CD14-positive monocyte (primary cell): ENCODE measurements around the gene MOGAT3. TPM values are rescaled to one million over a fixed set of nuclear protein-coding genes. Genes with fewer than 3 reads are reported as not detected.

ENCODE experiments used
- DNase-seq, 3 donors: peaks; one replicate each; pipeline ENCODE4 v3.0.0-alpha.2; 2011 to 2022
- H2AFZ ChIP-seq: 2 replicates; pipeline ENCODE4 v1.6.0; 2012; ENCODE audit warnings: mild to moderate bottlenecking, low read depth, low read length, inconsistent platforms; ENCODE audit not compliant: insufficient read depth, poor library complexity, severe bottlenecking
- H3K27ac ChIP-seq, 2 donors: 1 replicate in 1 of 2; 2 replicates in 1 of 2; pipeline ENCODE4 v1.5.1; 2012 to 2013; ENCODE audit warnings: low read length in 2 of 2, control low read depth in 1 of 2, inconsistent platforms in 1 of 2, low read depth in 1 of 2, mild to moderate bottlenecking in 1 of 2
- H3K27me3 ChIP-seq, 2 donors: one replicate each; pipeline versions ENCODE4 v1.6.0 to v1.6.1; 2011 to 2013; ENCODE audit warnings: low read length in 2 of 2; ENCODE audit not compliant: control insufficient read depth in 2 of 2, insufficient read depth in 2 of 2
- H3K36me3 ChIP-seq, 2 donors: replicated peaks in 1 of 2; 1 replicate in 1 of 2; 2 replicates in 1 of 2; pipeline versions ENCODE4 v1.5.1 to v1.6.1; 2012 to 2013; ENCODE audit warnings: low read length in 2 of 2, control low read depth in 1 of 2, inconsistent platforms in 1 of 2, mild to moderate bottlenecking in 1 of 2; ENCODE audit not compliant: insufficient read depth in 2 of 2, control insufficient read depth in 1 of 2
- H3K4me1 ChIP-seq, 2 donors: 1 replicate in 1 of 2; 2 replicates in 1 of 2; pipeline versions ENCODE4 v1.5.1 to v1.6.1; 2012 to 2013; ENCODE audit warnings: low read length in 2 of 2, control low read depth in 1 of 2, inconsistent platforms in 1 of 2, mild to moderate bottlenecking in 1 of 2, moderate library complexity in 1 of 2; ENCODE audit not compliant: insufficient read depth in 2 of 2, control insufficient read depth in 1 of 2
- H3K4me2 ChIP-seq: replicated peaks from 2 replicates; pipeline ENCODE3; 2012; ENCODE audit warnings: low read length, moderate library complexity, mild to moderate bottlenecking; ENCODE audit not compliant: poor library complexity, severe bottlenecking; ENCODE audit errors: extremely low read depth
- H3K4me3 ChIP-seq, 3 experiments: fragments of 200-600 bp in 1 of 3; sonication (generic) in 1 of 3; replicated peaks in 1 of 3; 1 replicate in 2 of 3; 2 replicates in 1 of 3; pipeline ENCODE4 v1.5.1; 2011 to 2013; ENCODE audit warnings: low read length in 3 of 3, mild to moderate bottlenecking in 3 of 3, control low read depth in 2 of 3, low read depth in 2 of 3, inconsistent platforms in 1 of 3, moderate library complexity in 1 of 3
- H3K79me2 ChIP-seq: 2 replicates; pipeline ENCODE4 v1.6.0; 2012; ENCODE audit warnings: mild to moderate bottlenecking, control low read depth, inconsistent platforms, low read length, moderate library complexity; ENCODE audit not compliant: insufficient read depth
- H3K9ac ChIP-seq: 2 replicates; pipeline ENCODE4 v1.6.0; 2017; ENCODE audit warnings: low read length, mild to moderate bottlenecking; ENCODE audit not compliant: insufficient read depth, poor library complexity, severe bottlenecking
- H3K9me3 ChIP-seq, 2 donors: replicated peaks in 1 of 2; 1 replicate in 1 of 2; 2 replicates in 1 of 2; pipeline versions ENCODE4 v1.5.1 to v1.6.1; 2012 to 2013; ENCODE audit warnings: low read length in 2 of 2, control low read depth in 1 of 2; ENCODE audit not compliant: control insufficient read depth in 1 of 2, insufficient read depth in 1 of 2
- H4K20me1 ChIP-seq: 2 replicates; pipeline ENCODE4 v1.6.0; 2012; ENCODE audit warnings: mild to moderate bottlenecking, low read length, control low read depth, moderate library complexity; ENCODE audit not compliant: insufficient read depth
- H3K27ac Mint-ChIP-seq, 7 donors: one replicate each; pipeline ENCODE4 v1.8.0; 2020; ENCODE audit warnings: mild to moderate bottlenecking in 7 of 7, mixed read lengths in 7 of 7, moderate library complexity in 6 of 7, inconsistent platforms in 2 of 7
- H3K27me3 Mint-ChIP-seq, 3 donors: one replicate each; pipeline ENCODE4 v1.8.0; 2021 to 2022; ENCODE audit warnings: low read depth in 3 of 3, mild to moderate bottlenecking in 3 of 3, mixed read lengths in 3 of 3, moderate library complexity in 3 of 3, inconsistent platforms in 1 of 3
- H3K36me3 Mint-ChIP-seq, 2 donors: one replicate each; pipeline ENCODE4 v1.8.0; 2020; ENCODE audit warnings: mixed read lengths in 2 of 2, inconsistent platforms in 1 of 2, mild to moderate bottlenecking in 1 of 2
- H3K4me1 Mint-ChIP-seq: one replicate; pipeline ENCODE4 v1.8.0; 2020; ENCODE audit warnings: mild to moderate bottlenecking, mixed read lengths
- H3K4me3 Mint-ChIP-seq, 2 donors: one replicate each; pipeline ENCODE4 v1.8.0; 2020; ENCODE audit warnings: mild to moderate bottlenecking in 2 of 2, mixed read lengths in 2 of 2, moderate library complexity in 1 of 2
- H3K9me3 Mint-ChIP-seq, 7 donors: one replicate each; pipeline ENCODE4 v1.8.0; 2020 to 2022; ENCODE audit warnings: mixed read lengths in 7 of 7, mild to moderate bottlenecking in 6 of 7, moderate library complexity in 6 of 7, inconsistent platforms in 2 of 7
- WGBS: methylation state at CpG from one replicate; pipeline ENCODE4 v1.1.5; 2013; ENCODE audit warnings: missing lambda C conversion rate; ENCODE audit not compliant: insufficient coverage; 5-methylcytosine and 5-hydroxymethylcytosine counted together
- intact Hi-C, 2 donors: fragments of 100-400 bp; cut with micrococcal nuclease; formaldehyde crosslinking; loops; one replicate each; pipeline versions ENCODE4 v1.15.0 to v1.15.1; 2023
- polyA plus RNA-seq, 3 donors: library from polyadenylated mRNA; depleted of rRNA in 1 of 3; unstranded in 2 of 3; stranded (reverse) in 1 of 3; fragments of 300-500 nt in 2 of 3; fragments of >200 nt in 1 of 3; fragmentation: Illumina TruSeq in 2 of 3; gene quantifications; 1 replicate in 2 of 3; 2 replicates in 1 of 3; pipeline ENCODE4 v1.2.3, GENCODE V29; 2012 to 2021
- TF ChIP-seq, protein P1 (sequence below): fragments of 200-600 bp; IDR thresholded peaks from one replicate; pipeline ENCODE4 v1.8.0; 2022; ENCODE audit warnings: antibody characterized with exemption, mild to moderate bottlenecking

Gene MOGAT3
- polyA plus RNA-seq, 3 donors: not detected

DNA sequence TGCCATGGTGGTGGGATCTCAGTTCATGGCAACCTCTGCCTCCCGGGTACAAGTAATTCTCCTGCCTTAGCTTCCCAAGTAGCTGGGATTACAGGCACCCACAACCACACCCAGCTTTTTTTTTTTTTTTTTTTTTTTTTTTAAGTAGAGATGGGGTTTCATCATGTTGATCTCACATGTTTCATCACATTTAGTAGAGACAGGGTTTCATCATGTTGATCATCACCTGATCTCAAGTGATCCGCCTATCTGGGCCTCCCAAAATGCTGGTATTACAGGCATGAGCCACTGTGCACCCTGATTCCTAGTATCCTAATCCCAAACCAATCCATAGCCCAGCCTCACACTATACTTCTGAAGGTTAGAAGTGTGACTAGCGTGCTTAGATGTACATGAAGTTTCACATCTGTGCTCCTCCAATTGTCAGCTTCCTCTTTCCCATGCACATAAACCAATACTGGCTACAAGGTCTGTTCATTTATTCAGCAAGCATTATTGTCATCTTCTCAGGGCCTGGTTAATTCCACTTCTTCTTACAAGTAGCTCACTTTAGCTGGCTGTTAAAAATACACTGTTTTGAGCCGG, 13.9 kb downstream of the MOGAT3 start:
- no peaks in the 10 kb centered on the region for H3K36me3 Mint-ChIP-seq
- peak; percentile 60 to 74 (median 62) for DNase-seq
- Histone ChIP-seq H2AFZ (no peak overlapping the region), H3K4me1 (peaks cover 12 to 14% of the 10 kb centered on the region in 2 donors), H3K36me3 (no peaks in the 10 kb centered on the region), H3K4me3 (no peak overlapping the region), H4K20me1 (no peaks in the 10 kb centered on the region), H3K4me2 (no peak overlapping the region), H3K27ac (peak overlapping the region in 1 of 2 donors; percentile 20), H3K9me3 (peaks cover 0 to 7% of the 10 kb centered on the region in 2 donors), H3K79me2 (no peaks in the 10 kb centered on the region), H3K9ac (no peak overlapping the region), H3K27me3 (peaks cover 6 to 13% of the 10 kb centered on the region in 2 donors)
- no CpG with 5 or more reads among the region's 4 CpGs for WGBS
- TF ChIP-seq, protein P1, sequence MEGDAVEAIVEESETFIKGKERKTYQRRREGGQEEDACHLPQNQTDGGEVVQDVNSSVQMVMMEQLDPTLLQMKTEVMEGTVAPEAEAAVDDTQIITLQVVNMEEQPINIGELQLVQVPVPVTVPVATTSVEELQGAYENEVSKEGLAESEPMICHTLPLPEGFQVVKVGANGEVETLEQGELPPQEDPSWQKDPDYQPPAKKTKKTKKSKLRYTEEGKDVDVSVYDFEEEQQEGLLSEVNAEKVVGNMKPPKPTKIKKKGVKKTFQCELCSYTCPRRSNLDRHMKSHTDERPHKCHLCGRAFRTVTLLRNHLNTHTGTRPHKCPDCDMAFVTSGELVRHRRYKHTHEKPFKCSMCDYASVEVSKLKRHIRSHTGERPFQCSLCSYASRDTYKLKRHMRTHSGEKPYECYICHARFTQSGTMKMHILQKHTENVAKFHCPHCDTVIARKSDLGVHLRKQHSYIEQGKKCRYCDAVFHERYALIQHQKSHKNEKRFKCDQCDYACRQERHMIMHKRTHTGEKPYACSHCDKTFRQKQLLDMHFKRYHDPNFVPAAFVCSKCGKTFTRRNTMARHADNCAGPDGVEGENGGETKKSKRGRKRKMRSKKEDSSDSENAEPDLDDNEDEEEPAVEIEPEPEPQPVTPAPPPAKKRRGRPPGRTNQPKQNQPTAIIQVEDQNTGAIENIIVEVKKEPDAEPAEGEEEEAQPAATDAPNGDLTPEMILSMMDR: no peak
- H3K4me3 Mint-ChIP-seq: peak overlapping the region in 1 of 2 donors; percentile 39
- intact Hi-C loops: no loop called here
- peak overlapping the region; percentile 34 to 90 (median 81) for H3K27ac Mint-ChIP-seq
- H3K9me3 Mint-ChIP-seq: peaks cover 0 to 6% (median 5%) of the 10 kb centered on the region in 7 donors
- H3K4me1 Mint-ChIP-seq: peaks cover 17% of the 10 kb centered on the region
- peaks cover 17 to 36% (median 21%) of the 10 kb centered on the region in 3 donors for H3K27me3 Mint-ChIP-seq

DNA sequence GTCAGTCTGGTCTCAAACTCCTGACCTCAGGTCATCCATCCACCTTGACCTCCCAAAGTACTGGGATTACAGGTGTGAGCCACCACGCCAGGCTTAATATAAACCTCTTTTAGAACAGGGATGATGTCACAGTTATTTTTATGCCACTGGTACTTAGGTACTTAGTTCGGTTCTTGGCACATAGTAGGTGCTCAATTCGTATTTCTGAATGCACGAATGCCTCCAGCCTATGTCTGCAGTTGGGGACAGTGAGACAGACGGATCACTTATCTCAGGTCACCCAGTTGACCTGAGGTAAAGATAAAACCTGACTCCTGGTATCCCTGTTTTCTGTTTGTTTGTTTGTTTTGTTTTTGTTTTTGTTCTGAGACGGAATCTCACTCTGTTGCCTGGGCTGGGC, 14.6 kb downstream of the MOGAT3 start:
- peaks cover 17% of the 10 kb centered on the region for H3K4me1 Mint-ChIP-seq
- no peak overlapping the region for H3K4me3 Mint-ChIP-seq
- no peak overlapping the region for H3K4me2 ChIP-seq
- peaks cover 6 to 19% of the 10 kb centered on the region in 2 donors for H3K27me3 ChIP-seq
- no peaks in the 10 kb centered on the region for H3K36me3 ChIP-seq
- no peaks in the 10 kb centered on the region for H3K36me3 Mint-ChIP-seq
- H4K20me1 ChIP-seq: no peaks in the 10 kb centered on the region
- no peak overlapping the region for H2AFZ ChIP-seq
- H3K9me3 ChIP-seq: peaks cover 0 to 8% of the 10 kb centered on the region in 2 donors
- H3K4me3 ChIP-seq: no peak overlapping the region
- peaks cover 0 to 6% (median 5%) of the 10 kb centered on the region in 7 donors for H3K9me3 Mint-ChIP-seq
- H3K79me2 ChIP-seq: no peaks in the 10 kb centered on the region
- no peak for DNase-seq
- peaks cover 23 to 42% (median 28%) of the 10 kb centered on the region in 3 donors for H3K27me3 Mint-ChIP-seq
- TF ChIP-seq, protein P1: no peak
- H3K9ac ChIP-seq: no peak overlapping the region
- intact Hi-C loops: no loop called here
- no peak overlapping the region for H3K27ac ChIP-seq
- H3K27ac Mint-ChIP-seq: no peak overlapping the region
- WGBS: 78% methylated on average over 5 of the region's 6 CpGs
- peaks cover 12 to 14% of the 10 kb centered on the region in 2 donors for H3K4me1 ChIP-seq
